Choroid plexus epithelial cell (primary cell): ENCODE measurements around the gene NAA35.
A peak's percentile ranks its signal among the peaks of the same experiment; 100 is the strongest.
"Not testable (repeated sequence)": the region's sequence is repeated elsewhere in the genome, so short reads cannot be mapped to it uniquely, and the experiment has no call there.

Experiments
- DNase-seq: peaks from one replicate; pipeline ENCODE4 v3.0.0-alpha.2; 2010; ENCODE audit warnings: low read depth
- H3K4me3 ChIP-seq: 2 replicates; pipeline ENCODE4 v1.5.1; 2011; ENCODE audit warnings: low read depth, mild to moderate bottlenecking, control low read depth, low read length, moderate library complexity
- CTCF ChIP-seq: conservative IDR thresholded peaks from 2 replicates; pipeline ENCODE4 v1.5.1; 2011; ENCODE audit warnings: low read depth, mild to moderate bottlenecking, control low read depth, inconsistent platforms, low read length, moderate library complexity

The NAA35 gene

GRCh38 chr9:85931495-85931894, 9.5 kb upstream of the NAA35 start:
- no peak for DNase-seq
- no peak overlapping the region for H3K4me3 ChIP-seq
- TF ChIP-seq CTCF, result no peak

GRCh38 chr9:85935950-85936349, 5.0 kb upstream of the NAA35 start:
- not testable (repeated sequence) for H3K4me3 ChIP-seq, DNase-seq

GRCh38 chr9:85940275-85940831, 593 bp upstream of the NAA35 start:
- DNase-seq, result no peak
- peak overlapping the region; percentile 96 for H3K4me3 ChIP-seq
- TF ChIP-seq CTCF, result no peak

GRCh38 chr9:85941622-85941940, 635 bp downstream of the NAA35 start:
- TF ChIP-seq CTCF, result no peak
- peak overlapping the region; percentile 96 for H3K4me3 ChIP-seq
- peak; percentile 7 for DNase-seq

GRCh38 chr9:85941966-85942912, 1.3 kb downstream of the NAA35 start:
- no peak for TF ChIP-seq CTCF
- peak overlapping the region; percentile 96 for H3K4me3 ChIP-seq
- peak; percentile 26 for DNase-seq

- no peak overlapping the region for H3K4me3 ChIP-seq
- TF ChIP-seq CTCF, result no peak
- no peak for DNase-seq
Observed at GRCh38 chr9:85942913-85943709, 2.2 kb downstream of the NAA35 start.

GRCh38 chr9:85943757-85944430, 2.9 kb downstream of the NAA35 start:
- no peak overlapping the region for H3K4me3 ChIP-seq
- DNase-seq, result no peak
- no peak for TF ChIP-seq CTCF
